HG03103 (cell line): Measurements from ENCODE around the gene NXPH1.
A peak's percentile ranks its signal among the peaks of the same experiment; 100 is the strongest.

Experiments used
- ATAC-seq: cut with Tn5 transposase; IDR thresholded peaks from one replicate; pipeline ENCODE4 v1.9.1; 2021; ENCODE audit warnings: low read depth; ENCODE audit not compliant: unreplicated experiment

NXPH1 gene

GRCh38 chr7:8435590-8436545 lies 2.5 kb downstream of the NXPH1 start:
- ATAC-seq = no peak

GRCh38 chr7:8436965-8437364 lies 3.6 kb downstream of the NXPH1 start:
- peak; percentile 76 for ATAC-seq

DNA sequence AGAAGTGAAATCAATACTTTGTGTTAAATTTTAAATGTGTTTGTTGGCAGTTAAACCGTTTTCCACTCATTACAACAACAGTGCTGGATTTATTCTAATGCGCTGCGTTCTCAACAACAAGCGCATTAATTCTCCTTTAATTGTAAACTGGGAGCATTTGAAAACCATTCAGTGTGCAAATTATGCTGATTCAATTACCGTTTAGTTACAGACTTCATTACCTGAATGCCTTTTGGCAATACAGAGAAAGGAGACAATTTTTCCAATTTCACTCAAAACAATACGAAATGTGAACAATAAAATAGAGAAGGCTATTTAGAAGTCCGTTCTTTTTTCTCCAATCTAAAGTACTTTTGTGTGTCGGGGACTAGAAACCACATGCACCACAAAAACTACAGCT lies 4.2 kb downstream of the NXPH1 start:
- ATAC-seq = no peak

DNA sequence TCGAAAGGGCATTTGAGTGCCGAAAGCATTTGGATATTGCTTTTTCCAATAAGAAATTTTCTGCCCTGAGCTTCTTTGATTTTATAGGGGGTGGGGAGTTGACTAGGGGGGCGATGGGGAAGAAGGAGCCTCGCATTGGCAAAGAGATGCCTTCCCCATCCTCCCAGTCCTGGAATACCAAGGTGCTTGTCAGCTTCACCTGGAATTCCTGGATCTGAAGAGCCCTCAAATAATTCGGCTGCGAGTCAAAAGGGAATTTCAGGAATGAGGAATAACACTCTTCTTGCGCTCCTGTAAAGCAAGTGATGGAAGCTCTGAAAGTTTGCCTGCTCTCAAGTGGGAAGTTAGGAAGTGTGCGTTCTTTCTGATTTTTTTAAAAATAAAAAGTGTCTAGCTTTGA lies 7.3 kb downstream of the NXPH1 start:
- ATAC-seq = no peak

GRCh38 chr7:8441106-8441965 lies 7.9 kb downstream of the NXPH1 start:
- no peak for ATAC-seq

GRCh38 chr7:8442051-8442813 lies 8.8 kb downstream of the NXPH1 start:
- ATAC-seq = no peak

DNA sequence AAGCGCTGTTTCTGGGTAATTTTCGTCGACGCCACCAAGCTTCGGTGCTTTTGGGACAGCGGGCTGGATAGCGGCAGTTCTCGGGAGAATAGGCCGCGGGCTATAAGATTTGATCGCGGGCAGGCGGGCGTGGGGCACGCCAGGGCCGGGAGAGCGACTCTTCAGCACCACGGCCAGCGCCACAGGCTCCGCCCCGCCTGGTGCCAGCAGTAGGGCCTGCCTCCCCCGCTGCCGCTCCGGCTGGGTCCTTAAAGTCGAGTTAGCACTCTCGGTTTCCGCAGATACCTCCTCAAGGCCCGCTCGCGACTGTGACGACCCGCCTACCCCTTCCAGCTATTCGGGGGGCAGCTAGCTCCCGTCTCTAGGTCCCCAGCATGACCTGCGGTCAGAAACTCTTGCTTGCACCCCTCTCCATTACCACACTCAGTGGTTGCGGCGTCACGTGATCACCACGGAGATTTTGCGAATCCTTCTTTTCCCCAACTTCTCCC lies 9.4 kb downstream of the NXPH1 start:
- ATAC-seq = no peak

GRCh38 chr7:8443576-8444467 lies 10.4 kb downstream of the NXPH1 start:
- ATAC-seq = no peak

- ATAC-seq = no peak
Measured at GRCh38 chr7:8444468-8444769, 11.0 kb downstream of the NXPH1 start.

DNA sequence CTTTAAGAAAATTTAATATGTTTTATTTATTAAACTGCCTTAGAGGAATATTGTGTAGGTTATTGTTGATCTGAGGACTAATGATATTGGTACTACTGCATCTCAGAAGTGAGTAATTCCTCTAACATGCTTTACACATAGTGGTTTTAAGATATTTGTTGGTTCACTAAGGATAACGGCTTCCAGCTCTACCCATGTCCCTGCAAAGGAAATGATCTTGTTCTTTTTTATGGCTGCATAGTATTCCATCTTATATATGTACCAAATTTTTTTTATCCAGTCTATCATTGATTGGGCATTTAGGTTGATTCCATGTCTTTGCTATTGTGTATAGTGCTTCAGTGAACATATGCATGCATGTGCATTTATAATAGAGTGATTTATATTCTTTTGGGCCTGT lies 20.1 kb downstream of the NXPH1 start:
- no peak for ATAC-seq

GRCh38 chr7:8455426-8455825 lies 22.0 kb downstream of the NXPH1 start:
- no peak for ATAC-seq

DNA sequence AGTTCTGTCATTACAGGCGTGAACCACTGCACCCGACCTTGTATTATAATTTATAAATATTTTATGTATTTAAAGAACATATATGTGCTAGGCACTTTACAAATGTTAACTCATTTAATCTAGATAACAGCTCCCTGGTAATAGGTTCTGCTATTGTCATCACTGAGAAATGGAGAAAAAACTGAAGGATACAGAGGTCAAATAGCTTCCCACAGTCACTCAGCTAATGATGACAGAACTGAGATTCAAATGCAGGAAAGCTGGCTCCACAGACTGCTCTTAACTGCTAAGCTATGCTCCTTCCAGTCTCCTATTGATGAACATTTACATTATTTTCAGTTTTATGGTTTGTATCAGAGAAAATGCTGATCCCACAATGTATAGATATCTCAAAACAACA lies 28.9 kb downstream of the NXPH1 start:
- no peak for ATAC-seq

DNA sequence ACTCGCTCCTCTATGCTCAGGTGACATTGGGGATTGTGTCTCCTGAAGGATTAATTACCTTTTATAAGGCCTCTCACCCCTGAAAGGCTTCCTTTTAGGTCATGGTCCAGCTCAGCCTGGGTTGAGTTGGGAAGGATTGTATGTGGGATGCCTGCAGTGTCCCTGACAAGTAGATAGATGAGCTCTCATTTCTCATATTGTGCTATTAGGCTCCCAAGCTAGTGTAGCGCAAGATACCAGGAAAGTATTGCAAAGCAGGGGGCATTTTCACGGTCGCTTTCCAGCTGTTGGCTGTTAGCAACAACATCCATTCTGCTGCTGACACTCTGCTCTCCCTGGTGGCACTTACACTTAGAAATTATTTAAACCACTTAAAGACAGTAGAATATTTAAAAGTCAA lies 31.9 kb downstream of the NXPH1 start:
- no peak for ATAC-seq

DNA sequence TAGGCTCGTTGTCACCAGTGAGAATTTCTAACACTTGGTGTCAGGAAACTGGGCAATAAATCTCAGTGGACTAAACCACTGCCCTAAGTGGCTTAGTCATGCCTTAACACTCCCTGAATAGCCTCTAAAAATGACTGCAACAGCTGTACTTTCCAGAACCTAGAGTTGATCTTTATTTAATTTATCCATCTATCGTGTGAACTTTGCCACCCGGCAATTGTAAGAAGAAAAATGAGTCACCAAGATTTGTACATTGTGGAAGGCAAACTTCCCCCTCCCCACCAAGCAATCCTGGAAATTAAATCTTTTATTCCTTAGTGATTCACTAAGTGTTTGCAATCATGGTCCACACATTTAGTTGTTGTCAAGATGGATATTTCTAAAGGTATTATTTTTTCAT lies 47.1 kb downstream of the NXPH1 start:
- ATAC-seq = no peak

GRCh38 chr7:8481096-8481495 lies 47.7 kb downstream of the NXPH1 start:
- ATAC-seq = no peak

GRCh38 chr7:8481752-8482446 lies 48.5 kb downstream of the NXPH1 start:
- no peak for ATAC-seq

- ATAC-seq = no peak
Measured at GRCh38 chr7:8490391-8491045, 57.1 kb downstream of the NXPH1 start.

- no peak for ATAC-seq
Measured at GRCh38 chr7:8491106-8491505, 57.7 kb downstream of the NXPH1 start.
